ENCODE data around the gene HDAC5. TPM values are rescaled to one million over a fixed set of nuclear protein-coding genes. Genes with fewer than 3 reads are reported as not detected.

The HDAC5 gene
- total and polyA plus RNA-seq, 4 donors, result 29.6 to 77.4 (median 36.4) TPM

DNA sequence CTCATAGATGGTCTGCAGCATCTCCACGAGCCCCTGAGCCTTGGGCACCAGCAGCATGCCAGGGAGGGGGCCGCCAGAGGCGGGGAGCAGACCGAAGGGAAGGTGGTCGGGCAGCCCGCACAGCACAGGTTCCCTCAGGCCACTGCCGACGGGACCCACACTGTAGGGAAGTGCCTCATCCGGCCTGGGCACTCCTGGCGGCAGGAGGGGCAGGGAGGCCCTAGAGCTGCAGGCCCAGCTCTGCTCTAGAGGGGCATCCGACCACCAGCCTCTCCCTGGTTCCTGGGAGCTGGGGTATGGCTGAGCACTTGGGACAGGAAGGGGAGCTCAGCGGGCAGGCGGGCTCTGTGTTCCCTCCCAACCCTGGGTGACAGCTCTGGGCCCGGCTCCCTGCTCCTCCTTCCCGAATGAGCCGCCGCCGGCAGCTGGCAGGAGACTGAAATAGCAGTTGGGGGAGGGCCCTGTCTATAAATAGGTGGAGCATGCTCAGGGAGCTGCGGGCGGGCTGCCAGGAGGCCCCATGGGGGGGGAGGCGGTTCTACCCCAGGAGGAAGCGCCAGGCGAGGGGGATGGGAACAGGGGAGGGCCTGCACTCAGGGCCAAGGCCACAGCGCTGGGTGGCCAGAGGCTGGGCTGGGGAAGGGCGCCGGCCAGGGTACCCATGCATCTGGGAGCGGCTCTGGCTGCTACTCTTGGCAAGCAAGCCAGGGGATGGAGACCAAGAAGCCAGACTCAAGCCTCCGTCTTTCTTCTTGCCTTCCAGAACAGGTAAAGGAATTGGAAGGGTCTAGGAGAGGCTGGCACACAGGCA is 12.4 kb downstream of the HDAC5 start:
- Histone ChIP-seq H3K4me3 (peak overlapping the region; percentile 29), H3K4me1 (ENCODE audit: control insufficient read depth in 5 of 5, insufficient read depth in 5 of 5, low read length in 5 of 5) (peaks cover 13 to 64% (median 43%) of the 10 kb centered on the region in 5 donors), H3K9ac (ENCODE audit: insufficient read depth in 1 of 2, low read length in 2 of 2) (peak overlapping the region in 1 of 2 donors; percentile 14), H3K27me3 (ENCODE audit: control insufficient read depth in 3 of 3, insufficient read depth in 3 of 3, low read length in 2 of 3) (no peaks in the 10 kb centered on the region), H3K27ac (ENCODE audit: low read depth in 1 of 2, low read length in 1 of 2) (peak overlapping the region; percentile 80 to 88), H3K36me3 (ENCODE audit: control insufficient read depth in 4 of 4, insufficient read depth in 4 of 4, low read length in 4 of 4) (peaks cover 0 to 22% (median 3%) of the 10 kb centered on the region in 4 donors), H3K9me3 (ENCODE audit: control insufficient read depth in 4 of 4, insufficient read depth in 3 of 4, low read length in 3 of 4) (no peaks in the 10 kb centered on the region)
- TF ChIP-seq, protein P1, sequence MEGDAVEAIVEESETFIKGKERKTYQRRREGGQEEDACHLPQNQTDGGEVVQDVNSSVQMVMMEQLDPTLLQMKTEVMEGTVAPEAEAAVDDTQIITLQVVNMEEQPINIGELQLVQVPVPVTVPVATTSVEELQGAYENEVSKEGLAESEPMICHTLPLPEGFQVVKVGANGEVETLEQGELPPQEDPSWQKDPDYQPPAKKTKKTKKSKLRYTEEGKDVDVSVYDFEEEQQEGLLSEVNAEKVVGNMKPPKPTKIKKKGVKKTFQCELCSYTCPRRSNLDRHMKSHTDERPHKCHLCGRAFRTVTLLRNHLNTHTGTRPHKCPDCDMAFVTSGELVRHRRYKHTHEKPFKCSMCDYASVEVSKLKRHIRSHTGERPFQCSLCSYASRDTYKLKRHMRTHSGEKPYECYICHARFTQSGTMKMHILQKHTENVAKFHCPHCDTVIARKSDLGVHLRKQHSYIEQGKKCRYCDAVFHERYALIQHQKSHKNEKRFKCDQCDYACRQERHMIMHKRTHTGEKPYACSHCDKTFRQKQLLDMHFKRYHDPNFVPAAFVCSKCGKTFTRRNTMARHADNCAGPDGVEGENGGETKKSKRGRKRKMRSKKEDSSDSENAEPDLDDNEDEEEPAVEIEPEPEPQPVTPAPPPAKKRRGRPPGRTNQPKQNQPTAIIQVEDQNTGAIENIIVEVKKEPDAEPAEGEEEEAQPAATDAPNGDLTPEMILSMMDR (IDR thresholded peaks at IDR 0.05; ENCODE audit: control extremely low read depth, extremely low read depth), result no peak
- DNase-seq (peak; percentile 97 to 98 (median 98)), ATAC-seq (ENCODE audit: insufficient read depth, low FRiP score) (peak; percentile 84)
- 3 to 7% methylated on average over 26 to 28 of the region's 28 CpGs for WGBS, 2 donors

DNA sequence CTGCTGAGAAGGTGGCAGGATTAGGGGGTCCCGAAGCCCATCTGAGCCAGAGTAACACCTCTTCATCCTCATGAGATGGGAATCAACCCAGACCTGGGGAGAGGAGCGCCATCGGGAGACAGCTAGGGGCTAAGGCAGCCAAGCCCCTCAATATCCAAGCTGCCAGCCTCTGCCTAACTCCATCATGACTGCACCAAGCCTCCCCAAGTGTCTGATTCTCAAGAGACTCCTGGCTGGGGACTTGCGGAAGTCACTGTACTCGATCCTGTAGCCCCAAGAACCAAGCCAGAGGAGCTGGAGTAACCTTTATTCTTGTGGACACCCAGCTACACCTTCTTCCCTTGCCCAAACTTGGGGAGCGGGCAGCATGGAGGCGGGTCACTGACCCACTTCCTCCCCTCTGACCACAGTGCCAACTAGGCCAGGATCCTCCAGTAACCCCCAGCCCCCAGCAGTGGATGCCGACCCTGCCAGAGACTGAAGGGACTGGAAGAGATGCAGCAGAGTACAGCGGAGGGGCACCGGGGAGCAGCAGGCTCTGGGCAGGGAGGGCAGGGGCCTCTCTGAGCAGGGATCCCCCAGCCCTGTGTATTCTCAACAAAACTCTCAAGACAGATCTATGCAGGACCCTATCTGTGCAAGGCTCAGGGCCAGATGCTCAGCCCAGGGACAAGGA is 13.3 kb downstream of the HDAC5 start:
- Histone ChIP-seq H3K9ac (ENCODE audit: insufficient read depth in 1 of 2, low read length in 2 of 2) (peak overlapping the region in 1 of 2 donors; percentile 14), H3K27ac (ENCODE audit: low read depth in 1 of 2, low read length in 1 of 2) (peak overlapping the region; percentile 80 to 86), H3K27me3 (ENCODE audit: control insufficient read depth in 3 of 3, insufficient read depth in 3 of 3, low read length in 2 of 3) (no peaks in the 10 kb centered on the region), H3K4me1 (ENCODE audit: control insufficient read depth in 5 of 5, insufficient read depth in 5 of 5, low read length in 5 of 5) (peaks cover 13 to 63% (median 46%) of the 10 kb centered on the region in 5 donors), H3K36me3 (ENCODE audit: control insufficient read depth in 4 of 4, insufficient read depth in 4 of 4, low read length in 4 of 4) (peaks cover 0 to 15% (median 4%) of the 10 kb centered on the region in 4 donors), H3K9me3 (ENCODE audit: control insufficient read depth in 4 of 4, insufficient read depth in 3 of 4, low read length in 3 of 4) (no peaks in the 10 kb centered on the region), H3K4me3 (peak overlapping the region; percentile 29)
- TF ChIP-seq, protein P1 (IDR thresholded peaks at IDR 0.05; ENCODE audit: control extremely low read depth, extremely low read depth), result no peak
- DNase-seq (no peak), ATAC-seq (ENCODE audit: insufficient read depth, low FRiP score) (no peak)
- 62 to 71% methylated on average over 10 of the region's 10 CpGs for WGBS, 2 donors

DNA sequence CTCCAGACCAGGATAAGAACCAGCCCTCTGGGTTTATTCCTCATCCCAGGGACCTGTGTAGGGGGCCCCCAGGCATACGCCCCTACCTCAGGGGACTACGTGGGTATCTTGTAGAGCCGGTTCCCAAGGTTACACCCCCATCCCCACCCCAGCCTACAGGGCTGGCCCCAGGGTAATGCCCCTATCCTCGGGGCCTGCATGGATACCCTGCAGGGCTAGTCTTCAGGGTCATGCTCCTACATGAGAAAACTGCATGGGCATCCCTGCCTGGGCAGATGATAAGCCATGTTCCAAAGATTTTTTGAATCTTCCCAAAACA is 14.2 kb downstream of the HDAC5 start:
- H3K4me1 ChIP-seq (ENCODE audit: control insufficient read depth in 5 of 5, insufficient read depth in 5 of 5, low read length in 5 of 5), result peaks cover 13 to 61% (median 46%) of the 10 kb centered on the region in 5 donors
- WGBS, 2 donors, result 57 to 76% methylated on average over 4 of the region's 4 CpGs
- H3K27ac ChIP-seq (ENCODE audit: low read depth in 1 of 2, low read length in 1 of 2), result peak overlapping the region; percentile 44 to 86
- H3K9me3 ChIP-seq (ENCODE audit: control insufficient read depth in 4 of 4, insufficient read depth in 3 of 4, low read length in 3 of 4), result no peaks in the 10 kb centered on the region
- no peaks in the 10 kb centered on the region for H3K27me3 ChIP-seq (ENCODE audit: control insufficient read depth in 3 of 3, insufficient read depth in 3 of 3, low read length in 2 of 3)
- no peak overlapping the region for H3K4me3 ChIP-seq
- TF ChIP-seq, protein P1 (IDR thresholded peaks at IDR 0.05; ENCODE audit: control extremely low read depth, extremely low read depth), result no peak
- peak overlapping the region in 1 of 2 donors; percentile 65 for H3K9ac ChIP-seq (ENCODE audit: insufficient read depth in 1 of 2, low read length in 2 of 2)
- H3K36me3 ChIP-seq (ENCODE audit: control insufficient read depth in 4 of 4, insufficient read depth in 4 of 4, low read length in 4 of 4), result peaks cover 0 to 14% (median 9%) of the 10 kb centered on the region in 4 donors
- no peak for ATAC-seq (ENCODE audit: insufficient read depth, low FRiP score)
- no peak for DNase-seq

Measured in lung (tissue), 12 donors.